ENCODE data around the gene PSMC4. TPM values are rescaled to one million over a fixed set of nuclear protein-coding genes. Genes with fewer than 3 reads are reported as not detected.
"Not testable (repeated sequence)": the region's sequence is repeated elsewhere in the genome, so short reads cannot be mapped to it uniquely, and the experiment has no call there.

PSMC4 gene
- total RNA-seq, 2 donors from 2014 or later, result 86.1 to 129 TPM

DNA sequence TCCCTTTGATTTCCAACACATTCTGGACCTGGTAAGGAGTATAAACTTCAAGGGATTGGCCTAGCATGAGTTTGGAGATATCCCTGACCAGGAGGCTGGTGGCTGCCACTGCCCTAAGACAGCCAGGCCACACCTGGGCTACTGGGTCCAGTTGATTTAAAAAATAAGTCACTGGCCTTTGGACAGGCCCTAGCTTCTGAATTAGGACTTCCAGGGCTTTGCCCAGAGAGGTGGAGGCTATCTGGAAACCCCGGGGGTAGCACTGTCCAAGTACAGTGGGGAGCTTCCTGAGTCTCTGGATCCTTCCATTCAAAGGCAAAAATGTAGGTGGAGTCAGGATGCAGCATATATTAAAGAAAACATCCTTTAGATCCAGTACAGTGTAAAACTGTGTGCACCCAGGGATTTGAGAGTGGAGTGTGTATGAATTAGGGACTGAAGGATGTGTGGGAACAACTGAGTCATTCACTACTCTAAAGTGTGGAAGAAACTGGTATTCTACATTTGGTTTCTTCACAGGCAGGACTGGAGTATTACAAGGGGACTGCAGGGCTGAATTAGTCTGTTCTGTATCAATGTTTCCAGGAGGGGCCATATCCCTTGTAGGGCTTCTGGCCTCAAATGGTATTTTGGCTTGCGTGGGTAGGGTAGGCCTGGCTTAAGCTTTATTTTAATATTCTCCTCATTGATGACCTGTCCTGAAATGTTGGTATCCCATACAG, 21.8 kb upstream of the PSMC4 start:
- no peak overlapping the region for H3K27ac ChIP-seq
- TF ChIP-seq POLR2A (IDR thresholded peaks at IDR 0.05) (no peak), POLR2AphosphoS5 (IDR thresholded peaks at IDR 0.05) (no peak)
- TF ChIP-seq, protein P1, sequence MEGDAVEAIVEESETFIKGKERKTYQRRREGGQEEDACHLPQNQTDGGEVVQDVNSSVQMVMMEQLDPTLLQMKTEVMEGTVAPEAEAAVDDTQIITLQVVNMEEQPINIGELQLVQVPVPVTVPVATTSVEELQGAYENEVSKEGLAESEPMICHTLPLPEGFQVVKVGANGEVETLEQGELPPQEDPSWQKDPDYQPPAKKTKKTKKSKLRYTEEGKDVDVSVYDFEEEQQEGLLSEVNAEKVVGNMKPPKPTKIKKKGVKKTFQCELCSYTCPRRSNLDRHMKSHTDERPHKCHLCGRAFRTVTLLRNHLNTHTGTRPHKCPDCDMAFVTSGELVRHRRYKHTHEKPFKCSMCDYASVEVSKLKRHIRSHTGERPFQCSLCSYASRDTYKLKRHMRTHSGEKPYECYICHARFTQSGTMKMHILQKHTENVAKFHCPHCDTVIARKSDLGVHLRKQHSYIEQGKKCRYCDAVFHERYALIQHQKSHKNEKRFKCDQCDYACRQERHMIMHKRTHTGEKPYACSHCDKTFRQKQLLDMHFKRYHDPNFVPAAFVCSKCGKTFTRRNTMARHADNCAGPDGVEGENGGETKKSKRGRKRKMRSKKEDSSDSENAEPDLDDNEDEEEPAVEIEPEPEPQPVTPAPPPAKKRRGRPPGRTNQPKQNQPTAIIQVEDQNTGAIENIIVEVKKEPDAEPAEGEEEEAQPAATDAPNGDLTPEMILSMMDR (IDR thresholded peaks at IDR 0.05), result no peak
- no peaks in the 10 kb centered on the region for H3K36me3 ChIP-seq
- WGBS, result 72% methylated on average over 2 of the region's 2 CpGs
- no peaks in the 10 kb centered on the region for H3K9me3 ChIP-seq
- no peaks in the 10 kb centered on the region for H3K27me3 ChIP-seq (replicated peaks; ENCODE audit: insufficient read depth)
- H3K4me3 ChIP-seq, result no peak overlapping the region
- H3K4me1 ChIP-seq (replicated peaks), result no peaks in the 10 kb centered on the region
- intact Hi-C loops (cut with DNase I), result no loop called here
- no peak for DNase-seq (ENCODE audit: low spot score)

DNA sequence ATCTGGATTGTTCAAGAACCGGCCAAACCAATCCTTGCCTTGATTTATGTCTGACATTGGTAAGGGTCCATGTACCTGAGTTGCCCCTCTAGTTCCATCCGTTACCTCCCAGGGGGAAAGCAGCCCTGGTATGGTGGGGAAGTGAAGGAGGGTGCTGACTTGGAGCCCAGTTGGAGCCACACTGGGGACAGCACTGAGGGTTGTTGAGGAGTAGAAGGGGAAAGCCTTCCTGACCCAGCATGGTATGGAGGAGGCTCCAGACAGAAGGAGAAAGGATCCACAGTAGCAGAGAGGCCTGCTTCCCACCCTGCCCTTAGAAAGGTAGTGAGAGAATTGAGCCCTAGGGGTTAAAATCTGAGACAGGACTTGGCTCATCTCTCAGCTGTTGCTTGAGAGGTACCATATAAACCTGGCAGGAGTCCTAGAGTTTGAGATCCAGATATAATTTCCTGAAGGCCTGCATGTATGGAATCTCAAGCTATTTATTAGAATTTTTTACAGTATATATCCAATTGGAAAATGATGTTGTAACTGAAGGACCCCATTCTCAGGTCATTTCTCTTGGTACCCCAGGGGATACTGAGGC, 19.8 kb upstream of the PSMC4 start:
- H3K27ac ChIP-seq, result no peak overlapping the region
- no peak overlapping the region for H3K4me3 ChIP-seq
- no peak for DNase-seq (ENCODE audit: low spot score)
- TF ChIP-seq, protein P1 (IDR thresholded peaks at IDR 0.05), result no peak
- TF ChIP-seq POLR2A (IDR thresholded peaks at IDR 0.05), result no peak
- TF ChIP-seq POLR2AphosphoS5 (IDR thresholded peaks at IDR 0.05), result no peak
- H3K4me1 ChIP-seq (replicated peaks), result no peaks in the 10 kb centered on the region
- intact Hi-C loops (cut with DNase I), result no loop called here
- no peaks in the 10 kb centered on the region for H3K36me3 ChIP-seq
- no peaks in the 10 kb centered on the region for H3K9me3 ChIP-seq
- no peaks in the 10 kb centered on the region for H3K27me3 ChIP-seq (replicated peaks; ENCODE audit: insufficient read depth)
- WGBS, result 55% methylated on average over 2 of the region's 2 CpGs

DNA sequence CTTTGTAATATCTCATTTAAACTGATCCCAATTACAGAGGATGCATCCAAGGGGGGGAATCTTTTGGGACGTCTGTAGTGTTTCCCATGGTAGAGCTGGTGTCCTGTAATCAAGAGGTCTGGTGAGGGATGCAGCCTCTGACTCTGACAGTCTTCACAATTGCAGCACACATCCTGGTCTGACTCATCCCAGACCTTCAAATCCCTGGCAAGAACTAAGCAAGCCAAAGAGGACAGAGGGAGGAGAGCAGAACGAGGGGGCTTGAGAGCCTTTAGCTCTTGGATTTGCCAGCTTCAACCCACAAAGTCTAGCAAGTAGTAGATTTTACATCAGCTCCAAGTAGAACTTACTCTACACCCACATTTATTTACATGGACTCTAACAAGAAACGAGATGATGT, 19.3 kb upstream of the PSMC4 start:
- no peak for DNase-seq (ENCODE audit: low spot score)
- intact Hi-C loops (cut with DNase I), result no loop called here
- whole genome bisulfite sequencing, result 31% methylated on average over 3 of the region's 3 CpGs
- no peaks in the 10 kb centered on the region for H3K4me1 ChIP-seq (replicated peaks)
- H3K27ac ChIP-seq, result no peak overlapping the region
- TF ChIP-seq POLR2A (IDR thresholded peaks at IDR 0.05), result no peak
- TF ChIP-seq POLR2AphosphoS5 (IDR thresholded peaks at IDR 0.05), result no peak
- TF ChIP-seq, protein P1 (IDR thresholded peaks at IDR 0.05), result no peak
- H3K27me3 ChIP-seq (replicated peaks; ENCODE audit: insufficient read depth), result no peaks in the 10 kb centered on the region
- H3K4me3 ChIP-seq, result no peak overlapping the region
- H3K36me3 ChIP-seq, result no peaks in the 10 kb centered on the region
- no peaks in the 10 kb centered on the region for H3K9me3 ChIP-seq

DNA sequence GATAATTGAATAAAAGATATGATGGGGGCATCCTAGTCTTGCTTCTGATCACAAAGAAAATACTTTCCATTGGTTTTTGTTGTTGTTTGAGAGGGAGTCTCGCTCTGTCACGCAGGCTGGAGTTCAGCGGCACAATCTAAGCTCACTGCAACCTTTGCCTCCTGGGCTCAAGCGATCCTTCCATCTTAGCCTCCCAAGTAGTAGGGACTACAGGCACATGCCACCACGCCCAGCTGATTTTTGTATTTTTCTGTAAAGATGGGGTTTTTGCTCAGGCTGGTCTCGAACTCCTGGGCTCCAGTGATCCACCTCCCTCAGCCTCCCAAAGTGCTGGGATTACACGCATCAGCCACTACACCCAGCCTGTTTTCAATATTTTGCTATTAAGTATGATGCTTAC, 17.1 kb upstream of the PSMC4 start:
- no peak for DNase-seq (ENCODE audit: low spot score)
- TF ChIP-seq POLR2A (IDR thresholded peaks at IDR 0.05), result no peak
- TF ChIP-seq, protein P1 (IDR thresholded peaks at IDR 0.05), result no peak
- no peak for TF ChIP-seq POLR2AphosphoS5 (IDR thresholded peaks at IDR 0.05)
- H3K9me3 ChIP-seq, result no peaks in the 10 kb centered on the region
- intact Hi-C loops (cut with DNase I), result no loop called here
- no peaks in the 10 kb centered on the region for H3K4me1 ChIP-seq (replicated peaks)
- no peak overlapping the region for H3K4me3 ChIP-seq
- H3K27me3 ChIP-seq (replicated peaks; ENCODE audit: insufficient read depth), result no peaks in the 10 kb centered on the region
- no peak overlapping the region for H3K27ac ChIP-seq
- 89% methylated on average over 7 of the region's 7 CpGs for WGBS
- no peaks in the 10 kb centered on the region for H3K36me3 ChIP-seq

DNA sequence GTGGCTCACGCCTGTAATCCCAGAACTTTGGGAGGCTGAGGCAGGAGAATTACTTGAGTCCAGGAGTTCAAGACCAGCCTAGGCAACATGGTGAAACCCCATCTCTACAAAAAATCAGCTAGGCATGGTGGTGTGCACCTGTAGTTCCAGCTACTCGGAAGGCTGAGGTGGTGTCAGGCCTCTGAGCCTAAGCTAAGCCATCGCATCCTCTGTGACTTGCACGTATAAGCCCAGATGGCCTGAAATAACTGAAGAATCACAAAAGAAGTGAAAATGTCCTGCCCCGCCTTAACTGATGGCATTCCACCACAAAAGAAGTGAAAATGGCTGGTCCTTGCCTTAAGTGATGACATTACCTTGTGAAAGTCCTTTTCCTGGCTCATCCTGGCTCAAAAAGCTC, 13.1 kb upstream of the PSMC4 start:
- DNase-seq (ENCODE audit: low spot score); intact Hi-C loops (cut with DNase I): not testable (repeated sequence)
- WGBS, result 94% methylated on average over 5 of the region's 5 CpGs

DNA sequence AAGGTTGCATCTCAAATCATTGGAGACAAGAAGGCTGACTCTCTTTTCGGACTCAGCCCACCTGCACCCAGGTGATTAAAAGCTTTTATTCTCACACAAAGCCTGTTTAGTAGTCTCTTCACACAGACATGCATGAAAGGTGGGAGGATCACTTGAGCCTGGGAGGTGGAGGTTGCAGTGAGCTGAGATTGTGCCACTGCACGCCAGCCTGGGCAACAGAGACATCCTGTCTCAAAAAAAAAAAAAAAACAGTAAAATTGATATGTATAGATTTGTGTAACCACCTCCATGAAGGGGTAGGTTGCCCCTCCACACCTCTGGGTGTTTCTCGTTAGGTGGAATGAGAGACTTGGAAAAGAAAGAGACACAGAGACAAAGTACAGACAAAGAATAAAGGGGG, 12.0 kb upstream of the PSMC4 start:
- WGBS, result 79% methylated on average over 3 of the region's 3 CpGs
- H3K4me3 ChIP-seq; DNase-seq (ENCODE audit: low spot score); H3K27me3 ChIP-seq (replicated peaks; ENCODE audit: insufficient read depth); H3K27ac ChIP-seq; H3K9me3 ChIP-seq; H3K4me1 ChIP-seq (replicated peaks); intact Hi-C loops (cut with DNase I); H3K36me3 ChIP-seq: not testable (repeated sequence)

More for the DNA sequence above, 13.1 kb upstream of the PSMC4 start:
- H3K27me3 ChIP-seq (replicated peaks; ENCODE audit: insufficient read depth); H3K4me3 ChIP-seq; H3K36me3 ChIP-seq; H3K9me3 ChIP-seq; H3K4me1 ChIP-seq (replicated peaks); H3K27ac ChIP-seq: not testable (repeated sequence)

DNA sequence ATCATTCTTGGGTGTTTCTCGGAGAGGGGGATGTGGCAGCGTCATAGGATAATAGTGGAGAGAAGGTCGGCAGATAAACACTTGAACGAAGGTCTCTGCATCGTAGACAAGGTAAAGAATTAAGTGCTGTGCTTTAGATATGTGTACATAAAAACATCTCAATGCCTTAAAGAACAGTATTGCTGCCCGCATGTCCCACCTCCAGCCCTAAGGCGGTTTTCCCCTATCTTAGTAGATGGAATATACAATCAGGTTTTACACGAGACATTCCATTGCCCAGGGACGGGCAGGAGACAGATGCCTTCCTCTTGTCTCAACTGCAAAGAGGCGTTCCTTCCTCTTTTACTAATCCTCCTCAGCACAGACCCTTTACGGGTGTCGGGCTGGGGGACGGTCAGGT, 11.6 kb upstream of the PSMC4 start:
- intact Hi-C loops (cut with DNase I); DNase-seq (ENCODE audit: low spot score); H3K27me3 ChIP-seq (replicated peaks; ENCODE audit: insufficient read depth); H3K27ac ChIP-seq; H3K4me3 ChIP-seq; H3K36me3 ChIP-seq; H3K4me1 ChIP-seq (replicated peaks); H3K9me3 ChIP-seq: not testable (repeated sequence)
- 49% methylated on average over 13 of the region's 13 CpGs for WGBS
